HCT116 (cell line): ENCODE results near the gene QSOX1.

Experiments
- CEBPB ChIP-seq: IDR thresholded peaks from 2 replicates; pipeline ENCODE4 v1.6.1; 2012; ENCODE audit warnings: low read depth
- CTCF ChIP-seq, 3 experiments: fragments of 200-600 bp in 1 of 3; sonication (generic) in 1 of 3; IDR thresholded peaks in 2 of 3; conservative IDR thresholded peaks in 1 of 3; 2 replicates each; pipeline ENCODE4 v1.5.1; 2012 to 2017; ENCODE audit warnings: low read depth in 2 of 3, low read length in 2 of 3, antibody characterized with exemption in 1 of 3, borderline replicate concordance in 1 of 3, control low read depth in 1 of 3, mild to moderate bottlenecking in 1 of 3, mixed read lengths in 1 of 3, mixed run types in 1 of 3, moderate library complexity in 1 of 3; ENCODE audit not compliant: insufficient read depth in 1 of 3
- POLR2A ChIP-seq: IDR thresholded peaks from 2 replicates; pipeline ENCODE4 v1.7.0; 2011; ENCODE audit warnings: borderline replicate concordance; ENCODE audit not compliant: insufficient read depth, insufficient read length; ENCODE audit errors: extremely low read depth
- POLR2AphosphoS5 ChIP-seq: IDR thresholded peaks from 2 replicates; pipeline ENCODE4 v1.6.1; 2011; ENCODE audit warnings: mild to moderate bottlenecking, low read depth, low read length, moderate library complexity
- REST ChIP-seq: IDR thresholded peaks from 2 replicates; pipeline ENCODE4 v1.6.1; 2012; ENCODE audit warnings: low read depth
- SIN3A ChIP-seq: IDR thresholded peaks from 2 replicates; pipeline ENCODE4 v1.6.1; 2012; ENCODE audit warnings: low read depth
- ZFX ChIP-seq: fragments of 450-650 bp; IDR thresholded peaks from 2 replicates; pipeline ENCODE4 v1.6.1; 2017

DNA sequence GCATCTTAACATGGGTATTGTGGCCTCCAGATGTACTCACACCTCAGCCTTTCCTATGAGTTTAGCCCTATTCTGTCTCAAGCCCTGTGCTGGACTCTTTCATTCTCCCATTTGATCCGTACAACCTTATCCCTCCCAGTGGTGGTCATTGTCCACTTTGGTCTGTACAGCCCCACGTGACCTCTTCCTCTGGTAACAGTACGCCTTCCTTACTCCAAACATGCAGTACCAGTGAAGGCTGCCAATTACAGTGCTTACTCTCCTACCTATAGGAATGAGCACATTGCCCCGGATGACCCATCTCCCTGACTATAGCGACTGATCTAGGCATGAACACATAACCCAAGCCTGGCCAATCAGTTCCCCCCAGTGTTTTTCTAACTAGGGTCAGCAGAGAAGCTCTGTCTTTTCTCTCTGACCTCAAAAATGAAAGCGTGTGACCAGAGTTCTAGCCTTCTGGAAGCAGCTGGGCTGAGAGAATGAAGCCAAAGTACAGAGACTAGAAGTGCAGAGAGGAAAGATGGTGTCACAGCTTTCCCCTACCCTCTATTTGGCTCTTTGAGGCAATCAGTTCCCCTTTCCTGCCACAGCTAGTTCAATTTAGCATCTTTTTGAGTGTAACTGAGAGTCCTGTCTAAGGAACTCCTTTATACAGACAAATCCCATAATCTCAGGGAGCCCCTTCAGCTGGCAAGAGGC is 9.9 kb upstream of the QSOX1 start:
- TF ChIP-seq POLR2A (no peak), ZFX (no peak), CTCF (IDR thresholded peaks at IDR 0.05 in 2 of 3, conservative IDR thresholded peaks at IDR 0.05 in 1 of 3; ENCODE audit: borderline replicate concordance in 1 of 3, insufficient read depth in 1 of 3, low read depth in 2 of 3, low read length in 2 of 3) (no peak), CEBPB (no peak), POLR2AphosphoS5 (no peak), SIN3A (no peak), REST (no peak)
